ENCODE results near the gene RBMS1.
A peak's percentile ranks its signal among the peaks of the same experiment; 100 is the strongest.

GRCh38 chr2:160429248-160430000 lies 64.2 kb downstream of the RBMS1 start:
- TF ChIP-seq EP300 (IDR thresholded peaks at IDR 0.05; ENCODE audit: low read depth) (no peak), POLR2AphosphoS5 (IDR thresholded peaks at IDR 0.05) (no peak), CTCF (IDR thresholded peaks at IDR 0.05) (peak; percentile 55 to 71 (median 60)), POLR2A (IDR thresholded peaks at IDR 0.05) (no peak)
